ENCODE results near the gene WARS2. TPM values are rescaled to one million over a fixed set of nuclear protein-coding genes. Genes with fewer than 3 reads are reported as not detected.

The WARS2 gene
- total and polyA plus RNA-seq, 12 donors: 5.1 to 35.9 (median 20.9) TPM

- H3K9me3 ChIP-seq (replicated peaks in 1 of 3): no peaks in the 10 kb centered on the region
- no peak overlapping the region for H3K4me3 ChIP-seq
- DNase-seq: no peak
- H3K4me1 ChIP-seq (replicated peaks in 1 of 2): peaks cover 9 to 16% of the 10 kb centered on the region in 2 donors
- intact Hi-C loops (cut with DNase I): no loop called here
- H3K36me3 ChIP-seq (replicated peaks in 1 of 2): no peaks in the 10 kb centered on the region
- peaks cover 99% of the 10 kb centered on the region for H3K27me3 ChIP-seq
- WGBS, 4 donors: 19 to 45% (median 21%) methylated on average over 5 to 22 of the region's 22 CpGs
- TF ChIP-seq POLR2A (IDR thresholded peaks at IDR 0.05) (no peak), CTCF (IDR thresholded peaks at IDR 0.05) (no peak)
- H3K27ac ChIP-seq: no peak overlapping the region
These were observed 150.5 kb downstream of the WARS2 start for GRCh38 chr1:118989878-118990378.

GRCh38 chr1:118989006-118989815 lies 151.2 kb downstream of the WARS2 start:
- intact Hi-C loops (cut with DNase I): no loop called here
- H3K4me1 ChIP-seq (replicated peaks in 1 of 2): peaks cover 9 to 20% of the 10 kb centered on the region in 2 donors
- H3K27me3 ChIP-seq: peaks cover 99% of the 10 kb centered on the region

GRCh38 chr1:118988186-118989005 lies 152.1 kb downstream of the WARS2 start, which contains the start of gene TBX15:
TSS of gene TBX15 (minus strand) at chr1:118988343. CDS start at chr1:118987795, 548 bp downstream.
- H3K27me3 ChIP-seq: peaks cover 99% of the 10 kb centered on the region
- H3K36me3 ChIP-seq (replicated peaks in 1 of 2): no peaks in the 10 kb centered on the region
- no peak within 1 kb of the TSS for H3K27ac ChIP-seq
- H3K4me3 ChIP-seq: peak within 1 kb of the TSS in 2 of 4 donors; percentile 20 to 49
- H3K4me1 ChIP-seq (replicated peaks in 1 of 2): peaks cover 9 to 22% of the 10 kb centered on the region in 2 donors
- DNase-seq: no peak
- WGBS, 4 donors: 11 to 15% (median 13%) methylated on average over 31 of the region's 31 CpGs
- intact Hi-C loops (cut with DNase I): no loop called here
- TF ChIP-seq POLR2A (IDR thresholded peaks at IDR 0.05): no peak
- no peak for TF ChIP-seq CTCF (IDR thresholded peaks at IDR 0.05)
- H3K9me3 ChIP-seq (replicated peaks in 1 of 3): no peaks in the 10 kb centered on the region

More at GRCh38 chr1:118989006-118989815, 151.2 kb downstream of the WARS2 start:
- WGBS, 4 donors: 18 to 28% (median 23%) methylated on average over 24 to 44 of the region's 44 CpGs
- Histone ChIP-seq H3K36me3 (replicated peaks in 1 of 2) (no peaks in the 10 kb centered on the region), H3K27ac (no peak overlapping the region), H3K9me3 (replicated peaks in 1 of 3) (no peaks in the 10 kb centered on the region), H3K4me3 (no peak overlapping the region)
- TF ChIP-seq CTCF (IDR thresholded peaks at IDR 0.05) (no peak), POLR2A (IDR thresholded peaks at IDR 0.05) (no peak)
- DNase-seq: no peak

Measured in adrenal gland (tissue), 12 donors.